ENCODE measurements around the gene KHDC3L. TPM values are rescaled to one million over a fixed set of nuclear protein-coding genes. Genes with fewer than 3 reads are reported as not detected.
A peak's percentile ranks its signal among the peaks of the same experiment; 100 is the strongest.

The KHDC3L gene
- total RNA-seq, 1 experiment from 2014 or later: 0.22 TPM

DNA sequence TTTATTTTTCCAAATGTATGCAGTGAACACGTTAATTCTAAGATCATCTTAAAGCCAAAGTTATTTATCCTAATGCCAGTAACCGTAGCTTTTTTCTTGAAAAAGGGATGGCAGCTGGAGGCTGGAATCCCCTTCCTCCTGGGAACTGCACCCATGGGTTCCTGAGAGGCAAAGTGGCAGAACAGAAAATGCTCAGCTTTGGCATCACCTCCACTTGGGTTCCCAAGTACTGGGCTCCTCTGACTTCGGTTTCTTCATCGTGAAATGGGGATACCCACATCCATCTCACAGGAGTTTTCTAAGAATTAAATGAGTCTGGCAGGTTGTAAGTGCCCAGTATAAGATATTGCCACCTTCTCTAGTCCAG, 26.0 kb downstream of the KHDC3L start:
- Histone ChIP-seq H2BK20ac (ENCODE audit: low read depth, low read length, poor library complexity, severe bottlenecking) (no peak overlapping the region), H2AFZ (ENCODE audit: low read length) (no peak overlapping the region), H2BK15ac (ENCODE audit: low read depth, low read length) (no peak overlapping the region), H3K27ac (ENCODE audit: insufficient read length, low read depth, low read length) (no peak overlapping the region), H3K23me2 (ENCODE audit: insufficient read length, low read depth, low read length, poor library complexity, severe bottlenecking) (peaks cover 7% of the 10 kb centered on the region), H3K9ac (ENCODE audit: extremely low read depth, insufficient read length, low read length) (no peak overlapping the region), H3K14ac (ENCODE audit: insufficient read depth, low read length) (no peak overlapping the region), H3K4ac (ENCODE audit: low read depth, low read length) (no peak overlapping the region), H3K4me2 (ENCODE audit: insufficient read depth, insufficient read length, low read length) (peak overlapping the region; percentile 62), H3K27me3 (ENCODE audit: insufficient read depth, low read length) (no peaks in the 10 kb centered on the region), H4K20me1 (ENCODE audit: control insufficient read depth, insufficient read depth, insufficient read length) (no peaks in the 10 kb centered on the region), H4K8ac (replicated peaks; ENCODE audit: insufficient read length, low read depth, low read length) (no peak overlapping the region), H3T11ph (ENCODE audit: low read length) (no peak overlapping the region), H2AK5ac (ENCODE audit: insufficient read length, low read length) (no peak overlapping the region), H3K79me1 (ENCODE audit: insufficient read depth, low read depth, low read length, poor library complexity, severe bottlenecking) (no peaks in the 10 kb centered on the region), H3K9me3 (ENCODE audit: control insufficient read depth, low read depth, low read length) (no peaks in the 10 kb centered on the region), H2BK5ac (ENCODE audit: insufficient read length, low read length) (no peak overlapping the region), H3K18ac (ENCODE audit: insufficient read length, low read depth, low read length) (no peak overlapping the region), H2BK12ac (ENCODE audit: insufficient read length, low read depth, low read length) (no peak overlapping the region), H3K4me1 (ENCODE audit: insufficient read depth, low read length) (no peaks in the 10 kb centered on the region), H3K56ac (ENCODE audit: insufficient read length, low read depth, low read length) (no peak overlapping the region), H4K5ac (ENCODE audit: insufficient read length, low read depth, low read length) (no peak overlapping the region), H2BK120ac (ENCODE audit: low read depth, low read length, poor library complexity, severe bottlenecking) (no peak overlapping the region), H3K79me2 (ENCODE audit: insufficient read depth, low read length) (no peaks in the 10 kb centered on the region), H3K23ac (ENCODE audit: insufficient read length, low read depth, low read length) (no peak overlapping the region), H4K91ac (ENCODE audit: insufficient read length, low read depth, low read length) (no peak overlapping the region)
- peaks cover 14 to 16% of the 10 kb centered on the region in 2 experiments for H3K4me1 Mint-ChIP-seq
- peak overlapping the region; percentile 75 to 79 for H3K4me3 Mint-ChIP-seq
- peaks cover 3% of the 10 kb centered on the region; the same call in 1 of the 2 replicates for H3K27me3 Mint-ChIP-seq (ENCODE audit: low read depth)
- H3K27ac Mint-ChIP-seq: peak overlapping the region in 1 of 3 experiments; percentile 61; a peak in 2 of 7 replicates
- no CpG with 5 or more reads among the region's 4 CpGs for WGBS (ENCODE audit: extremely low coverage, insufficient read length, low lambda C conversion rate)
- no peak for DNase-seq
- H3K36me3 Mint-ChIP-seq (ENCODE audit: insufficient read depth in 1 of 3, low read depth in 3 of 3): no peaks in the 10 kb centered on the region
- TF ChIP-seq CTCF (conservative IDR thresholded peaks at IDR 0.05): no peak
- H3K9me3 Mint-ChIP-seq: no peaks in the 10 kb centered on the region
